ENCODE measurements around the gene TCEAL9.
A peak's percentile ranks its signal among the peaks of the same experiment; 100 is the strongest.
"Not testable (repeated sequence)": the region's sequence is repeated elsewhere in the genome, so short reads cannot be mapped to it uniquely, and the experiment has no call there.

Gene TCEAL9

GRCh38 chrX:103356130-103356798 lies at the start of gene TCEAL9:
TCEAL9 (plus strand) TSS chrX:103356506; CDS start chrX:103357685, 1,179 bp downstream.
- DNase-seq = peak; percentile 26 to 56

- DNase-seq = peak in 1 of 2 experiments; percentile 41
These were observed 46.3 kb upstream of the TCEAL9 start for GRCh38 chrX:103309860-103310554.

DNA sequence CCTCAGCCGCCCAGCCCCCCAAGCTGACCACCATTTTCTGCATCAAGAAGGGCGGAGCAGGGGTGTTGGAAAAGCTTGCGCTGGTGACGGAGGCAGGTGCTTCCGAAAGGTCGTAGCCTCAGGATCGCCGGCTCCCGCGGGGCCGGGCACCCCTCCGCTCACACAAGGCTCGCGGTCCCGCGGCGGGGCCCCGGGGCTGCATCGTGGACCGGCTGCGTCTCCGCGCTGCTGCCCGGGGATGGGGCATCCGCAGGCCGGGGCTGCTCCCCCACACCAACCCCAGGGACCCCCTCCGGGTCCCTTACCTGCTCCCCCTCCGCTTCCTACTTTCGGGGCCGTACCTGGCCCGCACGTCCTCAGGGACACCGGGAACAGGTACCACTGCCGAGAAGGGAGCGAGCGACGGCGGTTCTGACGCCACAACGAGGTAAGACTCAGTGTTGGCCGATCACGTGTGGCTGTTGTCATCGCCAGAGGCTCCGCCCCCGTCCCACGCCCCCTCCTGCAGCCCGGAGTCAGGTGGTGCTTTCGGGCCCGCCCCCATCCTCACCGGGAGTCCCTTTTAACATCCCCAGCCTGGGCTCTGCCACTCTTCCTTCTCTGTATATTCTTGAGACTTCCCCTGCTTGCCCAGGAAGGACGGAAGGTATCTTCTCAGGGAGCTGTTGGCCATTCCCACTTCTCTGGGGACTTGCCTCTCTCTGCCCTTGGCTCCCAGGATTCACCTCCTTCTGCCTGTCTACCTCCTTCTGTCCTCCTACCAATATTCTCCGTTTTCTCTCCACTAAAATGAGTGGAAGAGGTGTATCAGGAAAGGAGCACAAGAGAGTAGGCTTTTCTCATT lies 45.5 kb upstream of the TCEAL9 start, which contains the start of gene BEX2:
Gene BEX2, minus strand, starts transcription at position 436 of the 844 bp plus-strand sequence. CDS start 1,014 bp downstream, outside the sequence.
- DNase-seq = peak; percentile 67 to 86

- DNase-seq = no peak
These were observed 44.9 kb upstream of the TCEAL9 start for GRCh38 chrX:103311399-103311780.

GRCh38 chrX:103329991-103330390 lies 26.3 kb upstream of the TCEAL9 start, which contains the start of gene TCEAL7:
TCEAL7 (plus strand) TSS chrX:103330239; CDS start chrX:103331404, 1,165 bp downstream.
- no peak for DNase-seq

DNA sequence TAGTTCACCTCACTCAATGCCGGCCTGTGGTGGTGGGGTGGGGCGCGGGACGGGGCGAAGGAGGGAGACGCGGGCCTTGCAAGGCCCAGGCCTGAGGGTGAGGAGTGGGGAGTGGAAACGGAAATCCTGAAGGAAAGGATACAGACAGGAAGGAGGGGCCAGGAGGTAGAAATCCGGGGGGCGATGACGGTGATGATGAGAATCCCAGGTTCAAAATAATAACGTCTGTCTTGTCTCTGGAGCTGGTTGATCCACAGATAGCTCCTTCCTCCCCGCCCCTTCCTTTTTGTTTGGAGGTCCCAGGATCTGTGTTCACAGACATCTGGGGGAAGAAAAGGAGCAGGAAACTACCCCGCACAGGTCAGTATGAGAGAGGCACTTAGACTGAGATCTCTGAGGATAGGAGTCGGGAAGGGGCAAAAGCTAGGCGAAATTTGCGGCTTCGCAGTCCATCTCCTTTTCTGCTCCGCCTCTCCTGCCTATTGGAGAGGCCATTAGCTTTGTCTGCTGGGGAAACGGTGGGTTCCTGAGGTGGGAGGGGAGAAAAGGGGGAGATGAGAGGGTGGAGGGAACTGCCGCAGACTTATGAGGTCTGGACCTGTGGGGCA lies 25.5 kb upstream of the TCEAL9 start:
- no peak for DNase-seq

- DNase-seq = no peak
These were observed 17.6 kb upstream of the TCEAL9 start for GRCh38 chrX:103338663-103339062.

DNA sequence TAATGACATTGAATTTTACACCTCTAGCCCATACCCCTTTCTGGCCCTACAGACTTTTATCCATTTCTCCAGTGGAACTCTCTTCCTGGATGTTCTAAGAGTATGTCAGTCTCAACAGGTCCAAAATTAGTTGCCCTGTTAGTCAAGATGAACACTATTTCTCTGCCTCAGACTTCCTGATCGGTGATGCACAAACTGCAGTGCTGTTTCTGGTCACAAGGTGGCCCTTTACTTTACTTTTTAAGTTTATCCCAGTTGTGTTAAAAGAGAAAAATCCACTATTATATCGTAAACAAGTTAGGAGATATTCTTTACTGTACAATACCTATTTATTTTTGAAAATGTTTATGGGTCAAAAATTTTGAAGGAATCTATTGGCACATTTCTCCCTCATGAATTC lies 13.2 kb upstream of the TCEAL9 start:
- DNase-seq = peak in 1 of 2 experiments; percentile 46

DNA sequence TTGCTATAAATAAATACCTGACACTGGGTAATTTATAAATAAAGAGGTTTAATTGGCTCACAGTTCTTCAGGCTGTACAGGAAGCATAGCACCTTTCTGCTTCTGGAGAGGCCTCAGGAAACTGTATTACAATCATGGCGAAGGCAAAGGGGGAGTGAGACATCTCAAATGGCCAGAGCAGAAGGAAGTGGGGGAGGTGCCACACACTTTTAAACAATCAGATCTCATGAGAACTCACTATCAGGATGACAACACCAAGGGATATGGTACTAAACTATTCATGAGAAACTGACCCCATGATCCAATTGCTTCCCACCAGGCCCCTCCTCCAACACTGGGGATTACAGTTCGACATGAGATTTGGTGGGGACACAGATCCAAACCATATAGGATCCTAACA lies 11.7 kb upstream of the TCEAL9 start:
- no peak for DNase-seq

DNA sequence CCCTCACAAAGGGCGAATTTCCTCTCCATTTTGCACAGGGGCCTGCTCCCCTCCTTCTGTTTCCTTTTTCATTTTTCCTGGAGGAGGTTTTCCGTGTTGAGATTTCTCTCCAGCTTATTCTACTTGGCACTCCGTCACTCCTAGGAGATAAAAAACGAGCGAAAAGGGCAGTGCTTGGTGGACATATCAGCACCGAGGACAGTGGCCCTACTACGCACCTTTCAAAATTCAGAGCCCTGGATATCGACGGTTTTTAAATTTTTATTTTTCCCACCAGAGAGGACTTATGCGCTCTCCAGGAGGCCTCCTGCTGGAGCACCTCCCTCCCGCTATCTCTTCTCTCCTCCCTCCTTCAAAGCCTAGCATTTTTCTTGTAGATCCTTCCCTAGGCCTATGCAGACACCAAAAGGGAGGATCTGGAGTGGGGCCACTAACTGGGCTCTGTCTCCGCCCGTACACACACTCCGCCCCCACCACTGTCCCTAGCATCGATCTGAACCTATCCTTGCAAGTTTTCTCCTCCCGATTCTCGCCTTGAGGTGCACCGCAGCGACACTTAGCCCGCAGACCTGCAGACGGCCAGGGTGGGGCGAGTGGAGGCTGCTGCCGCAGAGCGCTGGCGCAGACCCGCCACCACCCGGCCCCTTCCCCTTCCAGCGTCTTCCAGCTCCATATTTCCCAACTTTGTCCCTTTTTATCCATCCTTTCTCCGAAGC lies 8.5 kb upstream of the TCEAL9 start:
- no peak for DNase-seq

GRCh38 chrX:103356858-103357257 lies 552 bp downstream of the TCEAL9 start:
- DNase-seq = peak in 1 of 2 experiments; percentile 22

DNA sequence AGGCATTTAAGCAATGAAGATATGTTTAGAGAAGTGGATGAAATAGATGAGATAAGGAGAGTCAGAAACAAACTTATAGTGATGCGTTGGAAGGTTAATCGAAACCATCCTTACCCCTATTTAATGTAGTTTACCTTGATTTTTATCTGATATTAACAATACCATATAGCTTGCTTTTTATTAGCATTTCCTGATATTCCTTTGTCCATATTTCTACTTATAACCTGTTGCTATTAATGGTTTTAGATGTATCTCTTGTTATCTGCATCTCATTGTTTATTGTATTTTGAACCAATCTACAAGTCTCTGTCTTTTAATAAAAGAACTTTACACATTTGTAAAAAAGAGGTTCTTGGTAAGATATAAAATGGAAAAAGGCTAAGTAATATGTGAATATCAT lies 1.6 kb downstream of the TCEAL9 start:
- DNase-seq = no peak

DNA sequence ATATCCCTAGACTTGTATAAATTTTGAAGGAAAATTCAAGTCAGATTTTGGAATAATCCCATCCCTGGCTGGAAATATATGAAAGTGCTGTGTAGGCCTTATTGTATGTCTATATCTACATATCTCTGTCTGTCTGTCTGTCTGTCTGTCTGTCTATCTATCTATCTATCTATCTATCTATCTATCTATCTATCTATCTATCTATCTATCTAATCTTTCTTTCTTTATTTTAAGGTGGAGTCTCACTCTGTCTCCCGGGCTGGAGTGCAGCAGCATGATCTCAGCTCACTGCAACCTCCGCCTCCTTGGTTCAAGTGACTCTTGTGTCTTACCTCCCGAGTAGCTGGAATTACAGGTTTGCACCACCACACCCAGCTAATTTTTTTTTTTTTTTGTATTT lies 3.3 kb downstream of the TCEAL9 start:
- not testable (repeated sequence) for DNase-seq

DNA sequence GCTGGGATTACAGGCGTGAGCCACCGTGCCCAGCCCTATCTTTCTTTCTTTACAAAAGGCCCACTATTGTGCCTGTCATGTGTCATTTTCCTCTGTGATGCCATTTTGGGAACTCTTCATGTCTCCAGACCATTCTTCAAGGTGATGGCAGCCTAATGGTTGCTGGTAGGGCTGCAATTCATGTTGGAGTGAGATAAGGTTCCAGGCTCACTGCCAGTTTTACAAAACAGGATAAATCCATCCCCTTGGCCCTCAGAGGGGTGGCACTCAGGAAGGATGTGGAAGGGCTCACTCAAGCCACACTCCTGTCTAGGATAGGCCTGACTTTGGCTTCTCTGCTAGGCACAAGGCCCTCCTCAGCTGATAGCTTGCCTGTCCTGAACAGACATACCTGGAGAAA lies 3.8 kb downstream of the TCEAL9 start:
- no peak for DNase-seq

DNA sequence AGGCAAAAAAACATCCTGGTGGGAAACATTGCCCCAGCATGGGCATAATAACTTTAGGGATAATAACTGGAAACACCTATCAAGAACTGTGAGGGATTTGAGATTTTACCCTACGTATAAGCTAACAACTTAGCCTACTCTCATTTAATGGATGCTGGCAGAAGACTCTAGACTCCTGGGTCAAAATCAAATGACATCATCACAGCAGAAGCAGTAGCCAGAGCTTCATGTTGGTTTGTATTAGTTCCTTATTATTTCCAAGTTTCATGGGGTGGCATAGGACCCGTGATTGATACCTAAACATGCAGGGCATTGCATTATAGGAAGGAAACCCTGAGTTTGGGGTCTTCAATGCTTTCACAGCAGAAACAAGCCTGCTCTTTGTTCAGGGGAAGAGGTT lies 4.6 kb downstream of the TCEAL9 start:
- DNase-seq = no peak

DNA sequence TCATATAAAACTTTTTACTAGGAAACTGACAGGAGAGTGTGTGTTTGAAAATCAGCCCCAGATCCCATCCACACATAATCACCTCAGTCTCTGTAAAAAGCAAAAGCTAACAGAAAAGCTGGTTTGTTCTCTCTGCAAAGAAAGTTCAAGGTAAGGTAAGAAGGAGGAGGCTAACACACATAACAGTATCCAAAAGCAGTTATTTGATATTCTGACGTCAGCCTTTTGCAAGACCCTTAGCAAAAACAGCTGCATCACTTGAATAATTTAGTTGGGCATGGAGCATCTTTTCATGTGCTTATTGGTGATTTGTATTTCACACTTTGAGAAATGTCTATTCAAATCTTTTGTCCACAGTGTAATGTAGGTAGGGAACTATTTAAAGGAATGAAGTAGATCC lies 5.5 kb downstream of the TCEAL9 start:
- no peak for DNase-seq

GRCh38 chrX:103362474-103362873 lies 6.2 kb downstream of the TCEAL9 start:
- no peak for DNase-seq

DNA sequence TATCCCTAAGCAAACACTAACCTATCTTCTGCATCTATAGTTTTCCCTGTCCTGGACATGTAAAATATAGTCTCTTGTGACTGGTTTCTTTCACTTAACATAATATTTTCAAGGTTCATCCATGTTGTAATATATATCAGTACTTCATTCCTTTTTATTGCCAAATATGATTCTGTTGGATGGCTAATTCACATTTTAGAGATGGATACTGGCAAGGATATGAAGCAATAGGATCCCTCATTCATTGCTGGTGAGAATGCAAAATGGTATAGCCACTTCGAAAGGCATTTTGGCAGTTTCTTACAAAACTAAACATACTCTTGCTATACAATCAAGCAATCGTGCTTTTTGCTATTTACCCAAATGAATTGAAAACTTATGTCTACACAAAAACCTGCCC lies 6.7 kb downstream of the TCEAL9 start:
- no peak for DNase-seq

- no peak for DNase-seq
These were observed 11.2 kb downstream of the TCEAL9 start for GRCh38 chrX:103367502-103367901.

DNA sequence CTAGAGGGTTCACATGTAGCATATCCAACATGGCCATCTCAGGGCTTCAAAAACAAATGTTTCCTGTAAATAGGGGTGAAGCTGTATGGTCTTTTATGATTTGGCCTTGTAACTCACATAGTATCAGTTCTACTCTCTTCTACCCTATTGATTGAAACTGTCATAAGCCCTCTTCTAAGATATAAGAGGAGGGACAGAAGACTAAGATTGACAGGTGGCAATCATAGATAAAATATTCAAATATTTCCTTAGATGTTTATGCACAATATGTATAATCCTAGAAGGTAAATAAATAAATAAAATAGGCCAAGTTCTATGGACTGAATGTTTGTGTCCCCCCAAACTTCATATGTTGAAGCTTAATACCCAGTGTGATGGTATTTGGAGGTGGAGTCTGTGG lies 13.2 kb downstream of the TCEAL9 start:
- DNase-seq = no peak

- DNase-seq = no peak
These were observed 16.6 kb downstream of the TCEAL9 start for GRCh38 chrX:103372886-103373285.

DNA sequence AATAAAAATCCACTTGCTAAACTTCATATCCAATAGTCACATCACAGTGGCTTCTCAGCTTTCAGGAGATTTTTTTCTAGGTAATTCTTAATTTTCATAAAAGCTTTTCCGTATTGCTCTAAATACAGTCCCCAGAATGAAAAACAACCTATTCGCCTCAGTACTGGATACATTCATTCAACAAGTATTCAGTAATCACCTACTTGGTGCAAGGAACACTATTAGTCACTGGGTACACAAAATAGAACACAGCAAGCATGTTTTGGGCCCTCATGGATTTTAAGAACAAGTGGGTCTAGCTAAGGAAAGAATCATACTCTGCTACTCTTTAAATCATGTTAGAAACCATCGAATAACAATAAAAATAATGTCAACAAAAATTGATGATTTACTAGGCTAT lies 17.3 kb downstream of the TCEAL9 start:
- DNase-seq = no peak

Measured in NCI-H526 (cell line).